ENCODE results near the gene TLDC2.

TLDC2 gene

DNA sequence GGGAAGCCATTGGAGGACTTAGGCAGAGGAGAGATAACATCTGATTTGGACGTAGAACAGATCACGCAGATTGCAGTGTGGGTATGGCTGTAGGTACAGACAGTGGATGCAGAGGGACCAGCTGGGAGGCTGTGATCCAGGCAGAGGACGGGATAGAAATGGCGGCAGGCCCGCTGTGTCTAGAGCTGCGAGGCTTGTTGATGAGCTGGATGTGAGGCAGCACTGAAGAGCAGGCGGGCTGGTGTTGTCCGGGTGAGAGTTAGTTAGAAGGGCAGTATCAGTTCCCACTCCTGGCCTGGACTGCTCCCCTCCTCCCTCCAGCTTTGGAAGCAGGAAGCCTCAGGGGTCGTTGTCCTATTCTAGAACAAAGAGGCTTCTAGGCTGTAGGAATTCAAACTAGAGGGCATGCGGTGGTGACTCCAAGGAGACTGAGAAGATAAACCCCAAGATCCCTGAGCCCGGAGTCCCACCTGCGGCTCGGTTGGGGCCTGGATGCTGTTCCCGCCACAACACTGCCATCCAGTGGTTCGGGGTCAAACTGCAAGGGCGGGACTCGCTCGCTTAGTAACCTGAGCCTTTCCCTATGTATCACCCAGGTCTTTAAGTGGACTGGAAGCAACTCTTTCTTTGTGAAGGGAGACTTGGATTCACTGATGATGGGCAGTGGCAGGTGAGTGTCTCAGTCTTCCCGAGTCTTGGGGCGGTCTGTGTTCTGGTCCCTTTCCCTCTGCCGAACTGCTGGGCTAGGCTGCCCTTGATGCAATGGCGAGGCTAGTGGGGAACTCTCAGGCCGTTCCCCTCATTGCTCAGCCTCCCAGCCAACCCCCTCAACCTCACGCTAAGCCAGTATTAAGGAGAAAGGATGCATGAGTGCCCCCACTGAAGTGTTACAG, 11.2 kb downstream of the TLDC2 start:
- in situ Hi-C loops (cut with MboI; ENCODE audit: low pct_unique_long_range_greater_than_20kb, low sequenced_read_pairs, unreplicated experiment) = loop anchor here (25.0 kb wide), 1 partner anchor 275 kb away; the partner anchor contains the start of gene RAB5IF
- peak; percentile 88 for DNase-seq (ENCODE audit: low spot score)
- TF ChIP-seq, protein P1, sequence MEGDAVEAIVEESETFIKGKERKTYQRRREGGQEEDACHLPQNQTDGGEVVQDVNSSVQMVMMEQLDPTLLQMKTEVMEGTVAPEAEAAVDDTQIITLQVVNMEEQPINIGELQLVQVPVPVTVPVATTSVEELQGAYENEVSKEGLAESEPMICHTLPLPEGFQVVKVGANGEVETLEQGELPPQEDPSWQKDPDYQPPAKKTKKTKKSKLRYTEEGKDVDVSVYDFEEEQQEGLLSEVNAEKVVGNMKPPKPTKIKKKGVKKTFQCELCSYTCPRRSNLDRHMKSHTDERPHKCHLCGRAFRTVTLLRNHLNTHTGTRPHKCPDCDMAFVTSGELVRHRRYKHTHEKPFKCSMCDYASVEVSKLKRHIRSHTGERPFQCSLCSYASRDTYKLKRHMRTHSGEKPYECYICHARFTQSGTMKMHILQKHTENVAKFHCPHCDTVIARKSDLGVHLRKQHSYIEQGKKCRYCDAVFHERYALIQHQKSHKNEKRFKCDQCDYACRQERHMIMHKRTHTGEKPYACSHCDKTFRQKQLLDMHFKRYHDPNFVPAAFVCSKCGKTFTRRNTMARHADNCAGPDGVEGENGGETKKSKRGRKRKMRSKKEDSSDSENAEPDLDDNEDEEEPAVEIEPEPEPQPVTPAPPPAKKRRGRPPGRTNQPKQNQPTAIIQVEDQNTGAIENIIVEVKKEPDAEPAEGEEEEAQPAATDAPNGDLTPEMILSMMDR (IDR thresholded peaks at IDR 0.05; ENCODE audit: extremely low read depth, insufficient read depth, missing control alignments) = peak; percentile 93

DNA sequence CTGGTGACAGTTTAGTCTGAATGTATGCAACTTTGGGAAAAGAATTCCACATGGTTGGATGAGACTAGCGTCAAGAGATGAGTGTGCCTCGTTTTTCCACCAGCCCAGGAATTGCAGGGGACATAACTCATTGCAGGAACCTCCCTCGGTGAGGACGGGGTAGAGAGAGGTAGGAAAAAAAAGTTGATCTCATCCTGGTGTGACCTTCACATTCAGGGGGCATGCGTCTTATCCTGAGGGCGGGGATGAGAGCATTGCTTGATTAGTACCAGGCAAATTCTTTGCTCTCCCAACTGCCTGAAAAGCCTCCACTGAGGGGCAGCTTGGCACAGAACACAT, 11.8 kb downstream of the TLDC2 start:
- DNase-seq (ENCODE audit: low spot score) = no peak
- in situ Hi-C loops (cut with MboI; ENCODE audit: low pct_unique_long_range_greater_than_20kb, low sequenced_read_pairs, unreplicated experiment) = loop anchor here (25.0 kb wide), 1 partner anchor 275 kb away; the partner anchor contains the start of gene RAB5IF
- TF ChIP-seq, protein P1 (IDR thresholded peaks at IDR 0.05; ENCODE audit: extremely low read depth, insufficient read depth, missing control alignments) = no peak

DNA sequence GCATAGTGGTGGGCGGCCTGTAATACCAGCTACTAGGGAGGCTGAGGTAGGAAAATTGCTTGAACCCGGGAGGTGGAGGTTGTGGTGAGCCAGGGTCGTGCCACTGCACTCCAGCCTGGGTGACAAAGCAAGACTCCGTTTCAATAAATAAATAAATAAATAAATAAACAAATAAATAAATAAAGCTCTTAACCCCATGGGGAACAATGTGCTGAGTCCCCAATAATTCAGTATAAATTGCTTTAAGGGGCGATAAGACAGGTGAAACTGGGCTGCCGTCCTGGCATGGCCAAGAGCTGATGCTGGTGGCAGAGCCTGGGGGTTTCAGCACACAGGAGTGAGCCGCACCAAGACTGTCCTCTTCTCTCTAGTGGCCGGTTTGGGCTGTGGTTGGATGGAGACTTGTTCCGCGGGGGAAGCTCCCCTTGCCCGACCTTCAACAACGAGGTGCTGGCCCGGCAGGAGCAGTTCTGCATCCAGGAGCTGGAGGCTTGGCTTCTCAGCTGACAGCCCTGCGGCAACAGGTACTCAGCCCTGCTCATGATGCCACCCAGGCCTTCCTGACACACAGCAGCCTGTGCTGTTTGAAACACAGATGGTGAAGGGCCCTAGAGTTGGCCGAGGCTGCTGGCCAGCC, 13.1 kb downstream of the TLDC2 start:
- in situ Hi-C loops (cut with MboI; ENCODE audit: low pct_unique_long_range_greater_than_20kb, low sequenced_read_pairs, unreplicated experiment) = loop anchor here (25.0 kb wide), 1 partner anchor 277 kb away; the partner anchor contains the start of gene RAB5IF
- DNase-seq (ENCODE audit: low spot score) = no peak
- TF ChIP-seq, protein P1 (IDR thresholded peaks at IDR 0.05; ENCODE audit: extremely low read depth, insufficient read depth, missing control alignments) = no peak

DNA sequence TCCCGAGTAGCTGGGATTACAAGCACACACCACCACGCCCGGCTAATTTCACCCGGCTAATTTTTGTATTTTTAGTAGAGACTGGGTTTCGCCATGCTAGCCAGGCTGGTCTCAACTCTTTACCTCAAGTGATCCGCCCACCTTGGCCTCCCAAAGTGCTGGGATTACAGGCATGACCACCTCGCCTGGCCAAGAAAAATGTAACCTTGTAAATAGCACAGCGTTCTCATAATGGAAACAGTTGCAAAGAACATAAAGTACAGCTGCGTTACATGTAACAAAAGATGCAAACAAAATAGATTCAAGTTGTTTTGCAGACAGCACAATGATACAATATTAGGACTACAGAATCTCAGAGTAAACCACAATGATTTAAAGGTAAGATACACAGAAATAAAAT, 14.6 kb downstream of the TLDC2 start:
- DNase-seq (ENCODE audit: low spot score) = no peak
- TF ChIP-seq, protein P1 (IDR thresholded peaks at IDR 0.05; ENCODE audit: extremely low read depth, insufficient read depth, missing control alignments) = no peak
- in situ Hi-C loops (cut with MboI; ENCODE audit: low pct_unique_long_range_greater_than_20kb, low sequenced_read_pairs, unreplicated experiment) = loop anchor here (25.0 kb wide), 1 partner anchor 278 kb away; the partner anchor contains the start of gene RAB5IF

DNA sequence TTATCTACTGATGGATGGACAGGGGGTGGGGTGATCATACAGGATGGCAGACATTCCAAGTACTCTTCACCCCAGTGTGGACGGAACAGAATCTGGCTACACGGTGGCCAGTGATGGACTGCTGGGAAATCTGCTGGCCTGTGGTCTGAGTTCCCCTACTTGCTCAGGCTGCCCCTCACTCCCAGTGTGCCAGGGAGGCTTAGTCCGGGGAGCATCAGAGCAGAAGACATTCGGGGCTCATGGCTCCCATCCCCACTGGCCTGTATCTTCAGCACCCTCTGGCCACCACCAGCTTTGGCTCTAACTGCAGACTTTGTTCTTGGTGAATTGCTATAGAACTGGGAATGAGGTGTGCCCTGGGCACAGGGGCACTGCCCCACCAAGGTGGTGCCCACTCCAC, 15.3 kb downstream of the TLDC2 start:
- TF ChIP-seq, protein P1 (IDR thresholded peaks at IDR 0.05; ENCODE audit: extremely low read depth, insufficient read depth, missing control alignments) = no peak
- DNase-seq (ENCODE audit: low spot score) = no peak
- in situ Hi-C loops (cut with MboI; ENCODE audit: low pct_unique_long_range_greater_than_20kb, low sequenced_read_pairs, unreplicated experiment) = loop anchor here (25.0 kb wide), 1 partner anchor 279 kb away; the partner anchor contains the start of gene RAB5IF

DNA sequence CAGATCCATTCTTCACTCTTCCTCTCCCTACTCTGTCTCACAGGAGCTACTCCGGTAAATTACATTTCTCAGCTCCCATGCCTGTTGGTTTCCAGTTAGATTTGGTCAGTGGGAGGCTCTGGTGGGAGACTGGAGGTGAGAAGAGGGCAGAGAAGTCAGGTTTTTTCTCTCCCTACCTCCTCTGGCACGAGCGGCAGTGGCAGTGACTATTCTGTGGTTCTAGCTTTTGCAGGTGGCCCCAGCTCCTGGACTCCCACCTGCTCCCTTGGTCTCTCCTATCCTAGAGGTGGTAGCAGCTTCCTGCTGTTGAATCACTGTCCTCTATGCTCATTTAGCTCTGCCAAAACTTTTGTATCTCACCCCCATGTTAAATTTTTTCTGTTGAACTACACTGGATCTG, 17.9 kb downstream of the TLDC2 start:
- in situ Hi-C loops (cut with MboI; ENCODE audit: low pct_unique_long_range_greater_than_20kb, low sequenced_read_pairs, unreplicated experiment) = loop anchor here (25.0 kb wide), 1 partner anchor 282 kb away; the partner anchor contains the start of gene RAB5IF
- DNase-seq (ENCODE audit: low spot score) = no peak
- TF ChIP-seq, protein P1 (IDR thresholded peaks at IDR 0.05; ENCODE audit: extremely low read depth, insufficient read depth, missing control alignments) = no peak
